Stimulated activated CD4-positive, alpha-beta T cell treated with anti-CD3 and anti-CD28 coated beads, TNF-alpha, amount 100 ng/mL, for 4 hours (primary cell): ENCODE measurements around the gene LIG4.

ENCODE experiments used
- DNase-seq, 3 experiments: peaks; one replicate each; pipeline ENCODE4 v3.0.0-alpha.2; 2020; ENCODE audit warnings: low read depth in 3 of 3

The LIG4 gene

GRCh38 chr13:108194435-108194936 lies 20.9 kb downstream of the LIG4 start:
- no peak for DNase-seq

DNA sequence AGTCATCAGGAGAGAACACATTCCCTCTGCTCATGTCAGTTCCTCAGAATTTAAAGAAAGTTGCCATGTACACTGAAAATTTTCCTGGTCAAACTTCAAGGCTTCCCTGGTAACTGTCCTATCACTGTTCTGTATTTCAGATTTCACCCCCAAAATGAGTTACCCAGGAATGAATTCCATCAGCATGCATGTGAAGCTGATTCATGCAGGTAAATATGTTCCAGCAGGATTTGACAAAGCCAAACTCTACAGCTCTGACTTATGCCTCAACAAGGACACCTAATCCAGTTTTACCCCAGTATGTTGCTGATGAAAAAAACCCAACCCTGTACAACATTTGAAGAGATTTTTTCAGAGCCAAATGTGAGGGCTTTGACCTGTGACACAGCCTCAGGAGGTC lies 21.5 kb downstream of the LIG4 start:
- DNase-seq = no peak

DNA sequence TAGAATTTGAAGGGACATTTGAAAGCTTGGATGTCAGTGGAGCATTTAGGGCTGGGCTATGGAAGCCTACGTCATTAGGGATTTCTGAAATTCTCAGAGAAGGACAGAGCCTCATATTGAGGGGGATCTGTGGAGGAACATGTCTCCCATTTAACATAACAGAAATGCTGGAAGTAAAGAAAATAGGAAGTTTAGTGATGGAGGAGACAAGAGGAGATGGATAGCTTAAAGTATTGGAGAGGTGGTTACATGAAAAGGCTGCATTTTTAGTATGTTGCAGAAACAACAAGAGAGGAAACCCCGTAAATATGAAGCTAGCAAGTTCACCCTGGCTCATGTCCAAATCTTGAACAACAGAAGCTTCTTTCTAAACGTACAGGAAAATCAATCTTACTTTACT lies 24.4 kb downstream of the LIG4 start:
- no peak for DNase-seq

DNA sequence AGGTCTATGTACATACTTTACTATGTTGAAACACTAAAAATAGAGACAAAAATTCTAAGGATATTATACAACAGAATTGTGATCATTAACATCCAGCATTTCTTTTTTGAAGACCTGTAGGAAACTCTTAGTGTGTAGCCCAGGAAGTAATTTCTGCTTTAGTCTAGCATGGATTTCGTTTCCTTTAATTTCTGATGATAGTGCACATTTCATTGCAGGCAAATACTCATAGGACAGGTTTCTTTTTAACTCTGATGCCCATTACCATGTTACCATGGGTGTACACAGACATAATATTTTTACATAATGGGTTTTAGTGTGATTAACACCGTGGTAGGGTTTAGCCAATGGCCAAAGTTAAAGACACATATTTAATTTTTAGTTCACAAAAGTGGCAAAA lies 27.1 kb downstream of the LIG4 start:
- DNase-seq = no peak

DNA sequence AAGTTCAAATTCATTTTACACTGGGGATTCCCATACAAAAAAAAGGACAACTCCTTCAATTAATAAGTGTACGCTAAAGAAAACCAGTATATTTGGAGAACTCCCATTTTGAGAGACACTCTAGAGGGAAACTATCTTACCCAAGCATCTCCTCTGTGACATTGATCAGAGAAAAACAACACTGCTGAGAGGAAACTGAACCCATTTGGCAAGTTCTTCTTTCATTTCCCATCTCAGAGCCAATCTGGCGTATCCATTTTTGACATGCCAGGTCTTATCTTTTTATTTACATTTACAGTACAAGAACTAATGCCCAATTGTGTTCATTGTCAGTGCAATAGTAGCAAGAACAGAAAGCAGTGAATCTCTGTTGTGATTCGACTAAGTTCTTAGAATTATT lies 30.1 kb downstream of the LIG4 start:
- no peak for DNase-seq

DNA sequence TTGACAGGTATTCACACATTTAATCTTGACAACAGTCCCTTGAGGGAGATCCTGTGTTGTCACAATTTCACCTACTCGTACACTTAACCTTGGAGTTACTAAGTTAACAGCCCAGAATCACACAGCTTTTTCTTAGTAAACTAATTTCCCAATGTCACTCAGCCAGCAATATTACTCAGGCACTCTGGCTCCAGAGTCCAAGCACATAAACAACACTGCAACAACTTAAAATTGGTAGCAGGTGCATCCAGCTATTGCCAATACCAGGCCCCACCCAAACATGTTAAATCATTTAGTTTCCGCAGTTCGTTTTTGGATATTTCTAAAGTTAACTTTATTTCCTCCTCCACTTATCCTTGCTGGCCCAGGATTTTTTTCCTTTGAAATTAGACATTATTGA lies 32.7 kb downstream of the LIG4 start:
- no peak for DNase-seq

- DNase-seq = no peak
These were observed 37.3 kb downstream of the LIG4 start for GRCh38 chr13:108178078-108178477.

GRCh38 chr13:108176685-108177274 lies 38.6 kb downstream of the LIG4 start:
- DNase-seq = peak; percentile 26 to 34 (median 32)

GRCh38 chr13:108168929-108169328 lies 46.4 kb downstream of the LIG4 start:
- no peak for DNase-seq

DNA sequence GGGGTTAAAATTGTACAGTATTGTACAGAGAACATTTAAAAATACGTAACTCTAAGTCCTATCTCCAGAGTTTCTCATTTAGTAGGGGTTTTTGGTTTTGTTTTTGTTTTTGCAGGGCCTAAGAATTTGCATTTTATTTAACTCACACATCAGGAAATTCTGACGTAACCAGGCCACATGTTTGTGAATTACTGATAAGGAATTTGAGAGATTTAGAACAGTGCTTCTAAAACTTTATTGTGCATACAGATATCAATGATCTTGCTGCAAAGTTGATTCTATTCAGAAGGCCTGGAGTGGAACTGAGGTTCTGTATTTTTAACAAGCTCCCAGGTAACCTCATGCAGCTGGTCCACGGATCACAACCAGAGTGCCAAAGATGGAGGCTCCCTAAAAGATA lies 49.3 kb downstream of the LIG4 start:
- no peak for DNase-seq

GRCh38 chr13:108158746-108159145 lies 56.6 kb downstream of the LIG4 start:
- no peak for DNase-seq
